ENCODE data around the gene SLC9A4. TPM values are rescaled to one million over a fixed set of nuclear protein-coding genes. Genes with fewer than 3 reads are reported as not detected.

SLC9A4 gene
- polyA plus RNA-seq, 1 donor from 2014 or later = 0.15 TPM

DNA sequence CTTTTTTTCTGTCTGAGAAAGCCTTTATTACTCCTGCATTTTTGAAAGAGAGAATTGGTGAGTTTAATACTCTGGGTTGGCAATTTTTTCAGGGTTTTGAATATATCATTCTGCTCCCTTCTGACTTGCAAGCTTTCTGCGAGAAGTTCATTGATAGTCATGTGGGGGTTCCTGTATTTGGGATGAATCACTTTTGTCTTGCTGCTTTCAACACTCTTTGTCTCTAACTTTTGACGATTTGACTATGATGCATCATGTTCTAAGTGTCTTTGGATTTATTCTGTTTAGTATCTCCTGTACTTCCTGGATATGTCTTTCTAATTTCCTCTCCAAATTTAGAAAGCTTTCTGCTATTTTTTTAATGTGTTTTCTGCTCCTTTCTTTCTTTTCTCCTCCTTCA is 105.3 kb downstream of the SLC9A4 start:
- Histone ChIP-seq H3K4me3 (ENCODE audit: low read length) (no peak overlapping the region), H3F3A (ENCODE audit: insufficient read depth, low read length, poor library complexity, severe bottlenecking) (no peaks in the 10 kb centered on the region), H3K27me3 (ENCODE audit: insufficient read depth, low read depth, low read length) (no peaks in the 10 kb centered on the region), H3K79me2 (replicated peaks; ENCODE audit: insufficient read depth, low read length) (no peaks in the 10 kb centered on the region), H3K4me2 (ENCODE audit: low read length) (no peak overlapping the region), H3K9me3 (ENCODE audit: low read length) (peaks cover 3% of the 10 kb centered on the region), H2AFZ (ENCODE audit: low read depth, low read length) (no peak overlapping the region), H3K9ac (ENCODE audit: low read length) (no peak overlapping the region), H3K27ac (ENCODE audit: low read length) (no peak overlapping the region), H3K9me2 (ENCODE audit: insufficient read depth, low read length) (no peaks in the 10 kb centered on the region), H4K20me1 (ENCODE audit: insufficient read depth) (no peaks in the 10 kb centered on the region), H3K36me3 (ENCODE audit: insufficient read depth, low read length) (no peaks in the 10 kb centered on the region)
- TF ChIP-seq EP300 (conservative IDR thresholded peaks at IDR 0.05; ENCODE audit: poor library complexity, severe bottlenecking) = no peak
- no peak for TF ChIP-seq MXI1 (conservative IDR thresholded peaks at IDR 0.05; ENCODE audit: poor library complexity, severe bottlenecking)
- TF ChIP-seq POLR2AphosphoS5 (IDR thresholded peaks at IDR 0.05) = no peak
- no peak for TF ChIP-seq TAF1 (IDR thresholded peaks at IDR 0.05; ENCODE audit: low read depth)
- TF ChIP-seq, protein P1, sequence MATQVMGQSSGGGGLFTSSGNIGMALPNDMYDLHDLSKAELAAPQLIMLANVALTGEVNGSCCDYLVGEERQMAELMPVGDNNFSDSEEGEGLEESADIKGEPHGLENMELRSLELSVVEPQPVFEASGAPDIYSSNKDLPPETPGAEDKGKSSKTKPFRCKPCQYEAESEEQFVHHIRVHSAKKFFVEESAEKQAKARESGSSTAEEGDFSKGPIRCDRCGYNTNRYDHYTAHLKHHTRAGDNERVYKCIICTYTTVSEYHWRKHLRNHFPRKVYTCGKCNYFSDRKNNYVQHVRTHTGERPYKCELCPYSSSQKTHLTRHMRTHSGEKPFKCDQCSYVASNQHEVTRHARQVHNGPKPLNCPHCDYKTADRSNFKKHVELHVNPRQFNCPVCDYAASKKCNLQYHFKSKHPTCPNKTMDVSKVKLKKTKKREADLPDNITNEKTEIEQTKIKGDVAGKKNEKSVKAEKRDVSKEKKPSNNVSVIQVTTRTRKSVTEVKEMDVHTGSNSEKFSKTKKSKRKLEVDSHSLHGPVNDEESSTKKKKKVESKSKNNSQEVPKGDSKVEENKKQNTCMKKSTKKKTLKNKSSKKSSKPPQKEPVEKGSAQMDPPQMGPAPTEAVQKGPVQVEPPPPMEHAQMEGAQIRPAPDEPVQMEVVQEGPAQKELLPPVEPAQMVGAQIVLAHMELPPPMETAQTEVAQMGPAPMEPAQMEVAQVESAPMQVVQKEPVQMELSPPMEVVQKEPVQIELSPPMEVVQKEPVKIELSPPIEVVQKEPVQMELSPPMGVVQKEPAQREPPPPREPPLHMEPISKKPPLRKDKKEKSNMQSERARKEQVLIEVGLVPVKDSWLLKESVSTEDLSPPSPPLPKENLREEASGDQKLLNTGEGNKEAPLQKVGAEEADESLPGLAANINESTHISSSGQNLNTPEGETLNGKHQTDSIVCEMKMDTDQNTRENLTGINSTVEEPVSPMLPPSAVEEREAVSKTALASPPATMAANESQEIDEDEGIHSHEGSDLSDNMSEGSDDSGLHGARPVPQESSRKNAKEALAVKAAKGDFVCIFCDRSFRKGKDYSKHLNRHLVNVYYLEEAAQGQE (IDR thresholded peaks at IDR 0.05; ENCODE audit: borderline replicate concordance) = no peak
- TF ChIP-seq, protein P2, sequence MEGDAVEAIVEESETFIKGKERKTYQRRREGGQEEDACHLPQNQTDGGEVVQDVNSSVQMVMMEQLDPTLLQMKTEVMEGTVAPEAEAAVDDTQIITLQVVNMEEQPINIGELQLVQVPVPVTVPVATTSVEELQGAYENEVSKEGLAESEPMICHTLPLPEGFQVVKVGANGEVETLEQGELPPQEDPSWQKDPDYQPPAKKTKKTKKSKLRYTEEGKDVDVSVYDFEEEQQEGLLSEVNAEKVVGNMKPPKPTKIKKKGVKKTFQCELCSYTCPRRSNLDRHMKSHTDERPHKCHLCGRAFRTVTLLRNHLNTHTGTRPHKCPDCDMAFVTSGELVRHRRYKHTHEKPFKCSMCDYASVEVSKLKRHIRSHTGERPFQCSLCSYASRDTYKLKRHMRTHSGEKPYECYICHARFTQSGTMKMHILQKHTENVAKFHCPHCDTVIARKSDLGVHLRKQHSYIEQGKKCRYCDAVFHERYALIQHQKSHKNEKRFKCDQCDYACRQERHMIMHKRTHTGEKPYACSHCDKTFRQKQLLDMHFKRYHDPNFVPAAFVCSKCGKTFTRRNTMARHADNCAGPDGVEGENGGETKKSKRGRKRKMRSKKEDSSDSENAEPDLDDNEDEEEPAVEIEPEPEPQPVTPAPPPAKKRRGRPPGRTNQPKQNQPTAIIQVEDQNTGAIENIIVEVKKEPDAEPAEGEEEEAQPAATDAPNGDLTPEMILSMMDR (IDR thresholded peaks at IDR 0.05; ENCODE audit: poor library complexity, severe bottlenecking) = no peak
- no peak for TF ChIP-seq RAD21 (conservative IDR thresholded peaks at IDR 0.05)
- no peak for TF ChIP-seq SMC3 (conservative IDR thresholded peaks at IDR 0.05; ENCODE audit: poor library complexity)
- TF ChIP-seq EZH2 (IDR thresholded peaks at IDR 0.05; ENCODE audit: borderline replicate concordance, insufficient read depth, low read length, poor library complexity, severe bottlenecking) = no peak

DNA sequence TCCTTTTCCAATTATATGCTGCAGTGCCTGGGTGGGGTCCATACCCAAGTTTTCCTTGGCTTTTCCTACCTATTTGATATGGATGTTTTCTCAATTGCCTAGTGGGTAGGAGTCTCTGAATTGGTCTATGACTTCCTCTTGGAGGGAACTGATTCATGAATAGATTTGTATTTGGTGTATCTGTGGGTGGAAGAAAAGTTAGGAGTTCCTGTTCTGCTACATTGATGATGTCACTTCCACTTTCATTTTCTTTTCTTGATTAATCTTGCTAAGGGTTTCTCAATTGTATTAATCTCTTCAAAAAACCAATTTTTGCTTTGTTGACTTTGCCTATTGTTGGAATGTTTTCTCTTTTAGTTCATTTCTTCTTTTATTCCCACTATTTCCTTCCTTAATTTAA is 108.9 kb downstream of the SLC9A4 start:
- Histone ChIP-seq H3K4me2 (ENCODE audit: low read length) (no peak overlapping the region), H3K9me3 (ENCODE audit: low read length) (no peaks in the 10 kb centered on the region), H3K27ac (ENCODE audit: low read length) (no peak overlapping the region), H4K20me1 (ENCODE audit: insufficient read depth) (no peaks in the 10 kb centered on the region), H2AFZ (ENCODE audit: low read depth, low read length) (no peak overlapping the region), H3K9me2 (ENCODE audit: insufficient read depth, low read length) (no peaks in the 10 kb centered on the region), H3K9ac (ENCODE audit: low read length) (no peak overlapping the region), H3K4me3 (ENCODE audit: low read length) (no peak overlapping the region), H3F3A (ENCODE audit: insufficient read depth, low read length, poor library complexity, severe bottlenecking) (no peaks in the 10 kb centered on the region), H3K27me3 (ENCODE audit: insufficient read depth, low read depth, low read length) (no peaks in the 10 kb centered on the region), H3K36me3 (ENCODE audit: insufficient read depth, low read length) (no peaks in the 10 kb centered on the region), H3K79me2 (replicated peaks; ENCODE audit: insufficient read depth, low read length) (no peaks in the 10 kb centered on the region)
- TF ChIP-seq, protein P2 (IDR thresholded peaks at IDR 0.05; ENCODE audit: poor library complexity, severe bottlenecking) = no peak
- TF ChIP-seq POLR2AphosphoS5 (IDR thresholded peaks at IDR 0.05) (no peak), SMC3 (conservative IDR thresholded peaks at IDR 0.05; ENCODE audit: poor library complexity) (no peak), RAD21 (conservative IDR thresholded peaks at IDR 0.05) (no peak), TAF1 (IDR thresholded peaks at IDR 0.05; ENCODE audit: low read depth) (no peak), EZH2 (IDR thresholded peaks at IDR 0.05; ENCODE audit: borderline replicate concordance, insufficient read depth, low read length, poor library complexity, severe bottlenecking) (no peak)
